B cell (primary cell): ENCODE results near the gene ABCF1. TPM values are rescaled to one million over a fixed set of nuclear protein-coding genes. Genes with fewer than 3 reads are reported as not detected.

Experiments
- ATAC-seq: fragments of 200-7000 bp; cut with Tn5 transposase; one replicate; pipeline ENCODE4 v1.10.0; 2021; ENCODE audit warnings: low read depth, mild to moderate bottlenecking, moderate number of reproducible peaks, moderate library complexity
- CTCF ChIA-PET: fragments of 350-600 bp; sonication (Branson Sonifier 250); formaldehyde crosslinking; loops from one replicate; lab custom pipeline; 2021; ENCODE audit warnings: antibody characterized with exemption, inconsistent platforms; lab: Charles Lee
- POLR2A ChIA-PET: fragments of 350-600 bp; sonication (Branson Sonifier 250); formaldehyde crosslinking; loops from one replicate; lab custom pipeline; 2021; ENCODE audit warnings: antibody characterized with exemption; lab: Charles Lee
- DNase-seq: peaks from one replicate; pipeline ENCODE4 v3.0.0; 2013
- H2AFZ ChIP-seq: 2 replicates; pipeline ENCODE4 v1.6.1; 2012; ENCODE audit warnings: mild to moderate bottlenecking, low read depth, low read length; ENCODE audit not compliant: insufficient read depth, poor library complexity, severe bottlenecking
- H3K27ac ChIP-seq, 2 donors: 1 replicate in 1 of 2; 2 replicates in 1 of 2; pipeline ENCODE4 v1.5.1; 2012 to 2013; ENCODE audit warnings: low read length in 2 of 2, mild to moderate bottlenecking in 2 of 2, moderate library complexity in 1 of 2
- H3K27me3 ChIP-seq, 4 experiments: fragments of 200-600 bp in 1 of 4; sonication (generic) in 1 of 4; replicated peaks in 1 of 4; 1 replicate in 2 of 4; 2 replicates in 2 of 4; pipeline versions ENCODE4 v1.6.1 to v1.7.0; 2013 to 2016; ENCODE audit warnings: low read length in 3 of 4, mild to moderate bottlenecking in 2 of 4, mixed read lengths in 1 of 4, moderate library complexity in 1 of 4; ENCODE audit not compliant: insufficient read depth in 4 of 4, control insufficient read depth in 3 of 4; ENCODE audit errors: control extremely low read depth in 1 of 4
- H3K36me3 ChIP-seq, 2 experiments: replicated peaks in 1 of 2; 1 replicate in 1 of 2; 2 replicates in 1 of 2; pipeline versions ENCODE4 v1.6.1 to v1.7.1; 2013; ENCODE audit warnings: low read length in 1 of 2; ENCODE audit not compliant: insufficient read depth in 2 of 2, control insufficient read depth in 1 of 2; ENCODE audit errors: control extremely low read depth in 1 of 2, extremely low read depth in 1 of 2
- H3K4me1 ChIP-seq, 2 donors: fragments of 200-600 bp in 1 of 2; sonication (generic) in 1 of 2; 1 replicate in 1 of 2; 2 replicates in 1 of 2; pipeline versions ENCODE4 v1.5.1 to v1.6.1; 2013 to 2017; ENCODE audit warnings: low read length in 2 of 2; ENCODE audit not compliant: control insufficient read depth in 2 of 2, insufficient read depth in 2 of 2
- H3K4me2 ChIP-seq: replicated peaks from 2 replicates; pipeline ENCODE3; 2012; ENCODE audit warnings: mild to moderate bottlenecking, low read depth, low read length; ENCODE audit not compliant: poor library complexity, severe bottlenecking
- H3K4me3 ChIP-seq, 5 experiments: fragments of 200-600 bp in 1 of 5; sonication (generic) in 1 of 5; 1 replicate in 3 of 5; 2 replicates in 2 of 5; pipeline versions ENCODE4 v1.5.1 to v1.7.0; 2011 to 2016; ENCODE audit warnings: low read length in 4 of 5, mild to moderate bottlenecking in 4 of 5, low read depth in 2 of 5, control low read depth in 1 of 5, moderate library complexity in 1 of 5; ENCODE audit not compliant: insufficient read depth in 1 of 5; ENCODE audit errors: control extremely low read depth in 1 of 5, extremely low read depth in 1 of 5
- H3K79me2 ChIP-seq: fragments of 200-600 bp; sonication (generic); one replicate; pipeline ENCODE4 v1.6.0; 2016; ENCODE audit warnings: low read length; ENCODE audit not compliant: control insufficient read depth, insufficient read depth
- H3K9ac ChIP-seq: fragments of 200-600 bp; sonication (generic); 2 replicates; pipeline ENCODE4 v1.6.1; 2017; ENCODE audit warnings: mild to moderate bottlenecking, low read length, moderate library complexity
- H3K9me3 ChIP-seq, 3 donors: one replicate each; pipeline versions ENCODE4 v1.6.1 to v1.7.1; 2013; ENCODE audit warnings: low read length in 2 of 3; ENCODE audit not compliant: control insufficient read depth in 2 of 3, insufficient read depth in 1 of 3; ENCODE audit errors: control extremely low read depth in 1 of 3
- H4K20me1 ChIP-seq: 2 replicates; pipeline ENCODE4 v1.6.0; 2012; ENCODE audit warnings: mild to moderate bottlenecking, low read length; ENCODE audit not compliant: insufficient read depth, control insufficient read depth, poor library complexity, severe bottlenecking
- H3K27ac Mint-ChIP-seq: one replicate; pipeline ENCODE4 v1.8.0; 2021; ENCODE audit warnings: mixed read lengths
- H3K27me3 Mint-ChIP-seq: one replicate; pipeline ENCODE4 v1.8.0; 2021; ENCODE audit warnings: mixed read lengths
- H3K4me1 Mint-ChIP-seq: one replicate; pipeline ENCODE4 v1.8.0; 2021; ENCODE audit warnings: mixed read lengths
- H3K4me3 Mint-ChIP-seq: one replicate; pipeline ENCODE4 v1.8.0; 2021; ENCODE audit warnings: mixed read lengths
- H3K9me3 Mint-ChIP-seq: one replicate; pipeline ENCODE4 v1.8.0; 2022; ENCODE audit warnings: mixed read lengths; ENCODE audit not compliant: insufficient read depth
- CTCF ChIP-seq: fragments of 200-600 bp; IDR thresholded peaks from one replicate; pipeline ENCODE4 v1.8.0; 2022; ENCODE audit warnings: antibody characterized with exemption, mild to moderate bottlenecking
- EZH2 ChIP-seq: IDR thresholded peaks from 2 replicates; pipeline ENCODE4 v1.6.1; 2012; ENCODE audit warnings: borderline replicate concordance, low read depth, mild to moderate bottlenecking, moderate library complexity, low read length; ENCODE audit not compliant: insufficient read depth, poor library complexity, severe bottlenecking
- WGBS: methylation state at CpG from one replicate; pipeline ENCODE4 v1.1.5; 2013; ENCODE audit warnings: missing lambda C conversion rate; ENCODE audit not compliant: insufficient coverage; 5-methylcytosine and 5-hydroxymethylcytosine counted together
- intact Hi-C: fragments of 100-400 bp; cut with micrococcal nuclease; formaldehyde crosslinking; loops from one replicate; pipeline ENCODE4 v1.10.0; 2022
- polyA plus RNA-seq: library from polyadenylated mRNA; depleted of rRNA; stranded (reverse); fragments of >200 nt; gene quantifications from 2 replicates; pipeline ENCODE4 v1.2.3, GENCODE V29; 2012
- total RNA-seq, 2 donors: library from RNA; stranded (reverse); fragments of 120-200 nt in 1 of 2; gene quantifications; 1 replicate in 1 of 2; 2 replicates in 1 of 2; pipeline versions ENCODE4 v1.2.3 to v1.2.4, GENCODE V29; 2013 to 2022

Gene ABCF1
- total and polyA plus RNA-seq, 2 donors (not counting 1 experiment from before 2014, with no cell fraction given): 22.8 to 60.9 TPM

- 85% methylated on average over 1 of the region's 1 CpG for WGBS
- no peaks in the 10 kb centered on the region for H3K27me3 ChIP-seq
- H3K9ac ChIP-seq: peak overlapping the region; percentile 88
- H3K79me2 ChIP-seq: peaks cover 62% of the 10 kb centered on the region
- H3K36me3 ChIP-seq: peaks cover 0 to 4% of the 10 kb centered on the region in 2 experiments
- H3K4me2 ChIP-seq: peak overlapping the region; percentile 72
- peak overlapping the region in 4 of 5 experiments; percentile 69 to 93 (median 89) for H3K4me3 ChIP-seq
- H2AFZ ChIP-seq: peak overlapping the region; percentile 85
- intact Hi-C loops: loop anchor here (5.0 kb wide), 1 partner anchor 172 kb away; the partner anchor contains the start of genes FLOT1 and IER3
- TF ChIP-seq EZH2 (no peak), CTCF (no peak)
- DNase-seq (no peak), ATAC-seq (no peak)
- Mint-ChIP-seq H3K4me3 (peak overlapping the region; percentile 96), H3K9me3 (no peaks in the 10 kb centered on the region), H3K27me3 (no peaks in the 10 kb centered on the region), H3K27ac (peak overlapping the region; percentile 72), H3K4me1 (peaks cover 51% of the 10 kb centered on the region)
- ChIA-PET CTCF (interaction anchor here (0.9 to 2.7 kb wide), 9 partner anchors 19 to 161 kb away, joined by 3 to 29 read pairs (median 6); no protein-coding TSS in a partner anchor), POLR2A (interaction anchor here (0.6 to 2.3 kb wide), 5 partner anchors 14 to 48 kb away, joined by 3 to 19 read pairs (median 10); partner anchors contain the start of genes GNL1, MRPS18B, PPP1R10 and PRR3)
- peak overlapping the region in 1 of 2 donors; percentile 92 for H3K27ac ChIP-seq
- H4K20me1 ChIP-seq: peaks cover 25% of the 10 kb centered on the region
- no peaks in the 10 kb centered on the region for H3K9me3 ChIP-seq
- peaks cover 25 to 32% of the 10 kb centered on the region in 2 donors for H3K4me1 ChIP-seq
These were observed 979 bp upstream of the ABCF1 start for GRCh38 chr6:30570263-30570662.

- TF ChIP-seq CTCF: no peak
- TF ChIP-seq EZH2: no peak
- Histone ChIP-seq H3K79me2 (peaks cover 67% of the 10 kb centered on the region), H2AFZ (peak overlapping the region; percentile 85), H3K36me3 (peaks cover 0 to 4% of the 10 kb centered on the region in 2 experiments), H3K4me1 (peaks cover 25 to 32% of the 10 kb centered on the region in 2 donors), H4K20me1 (peaks cover 29% of the 10 kb centered on the region), H3K27ac (peak overlapping the region; percentile 55 to 92), H3K27me3 (no peaks in the 10 kb centered on the region), H3K9me3 (no peaks in the 10 kb centered on the region), H3K4me2 (peak overlapping the region; percentile 72), H3K9ac (peak overlapping the region; percentile 88), H3K4me3 (peak overlapping the region; percentile 69 to 93 (median 87))
- peak; percentile 9 for ATAC-seq
- no peak for DNase-seq
- 3% methylated on average over 12 of the region's 18 CpGs for WGBS
- H3K4me3 Mint-ChIP-seq: peak overlapping the region; percentile 96
- ChIA-PET POLR2A (interaction anchor here (0.6 to 2.3 kb wide), 8 partner anchors 10 to 103 kb away, joined by 3 to 19 read pairs (median 5); partner anchors contain the start of genes GNL1, MRPS18B, PPP1R10 and PRR3), CTCF (interaction anchor here (0.6 to 2.7 kb wide), 14 partner anchors 12 to 698 kb away, joined by 3 to 29 read pairs (median 4); no protein-coding TSS in a partner anchor)
- H3K27me3 Mint-ChIP-seq: no peaks in the 10 kb centered on the region
- intact Hi-C loops: loop anchor here (1.0 to 5.0 kb wide), 9 partner anchors 14 to 172 kb away; partner anchors contain the start of genes DHX16, FLOT1, GNL1 and IER3
- peaks cover 54% of the 10 kb centered on the region for H3K4me1 Mint-ChIP-seq
- peak overlapping the region; percentile 93 for H3K27ac Mint-ChIP-seq
- H3K9me3 Mint-ChIP-seq: no peaks in the 10 kb centered on the region
These were observed 535 bp upstream of the ABCF1 start for GRCh38 chr6:30570740-30571074.
